Measurements from ENCODE around the gene KIAA1755.

The KIAA1755 gene

GRCh38 chr20:38184101-38184500 is 76.4 kb downstream of the KIAA1755 start:
- Histone ChIP-seq H3K27ac (ENCODE audit: low read length) (no peak overlapping the region), H3K4me3 (ENCODE audit: low read depth in 1 of 2, low read length in 2 of 2) (no peak overlapping the region), H3K36me3 (ENCODE audit: control insufficient read depth in 1 of 2, insufficient read depth in 2 of 2, low read length in 2 of 2) (no peaks in the 10 kb centered on the region), H3K9me3 (ENCODE audit: control insufficient read depth in 1 of 2, low read length in 2 of 2) (peaks cover 0 to 3% of the 10 kb centered on the region in 2 donors), H3K4me1 (ENCODE audit: control insufficient read depth in 1 of 2, insufficient read depth in 2 of 2, low read length in 2 of 2) (no peaks in the 10 kb centered on the region), H3K27me3 (ENCODE audit: low read depth, low read length) (no peaks in the 10 kb centered on the region)

- Histone ChIP-seq H3K4me3 (ENCODE audit: low read depth in 1 of 2, low read length in 2 of 2) (no peak overlapping the region), H3K9me3 (ENCODE audit: control insufficient read depth in 1 of 2, low read length in 2 of 2) (peaks cover 0 to 3% of the 10 kb centered on the region in 2 donors), H3K4me1 (ENCODE audit: control insufficient read depth in 1 of 2, insufficient read depth in 2 of 2, low read length in 2 of 2) (no peaks in the 10 kb centered on the region), H3K36me3 (ENCODE audit: control insufficient read depth in 1 of 2, insufficient read depth in 2 of 2, low read length in 2 of 2) (no peaks in the 10 kb centered on the region), H3K27me3 (ENCODE audit: low read depth, low read length) (no peaks in the 10 kb centered on the region), H3K27ac (ENCODE audit: low read length) (no peak overlapping the region)
Measured at GRCh38 chr20:38181971-38182370, 78.6 kb downstream of the KIAA1755 start.

- Histone ChIP-seq H3K27ac (ENCODE audit: low read length) (no peak overlapping the region), H3K36me3 (ENCODE audit: control insufficient read depth in 1 of 2, insufficient read depth in 2 of 2, low read length in 2 of 2) (no peaks in the 10 kb centered on the region), H3K9me3 (ENCODE audit: control insufficient read depth in 1 of 2, low read length in 2 of 2) (peaks cover 0 to 3% of the 10 kb centered on the region in 2 donors), H3K4me1 (ENCODE audit: control insufficient read depth in 1 of 2, insufficient read depth in 2 of 2, low read length in 2 of 2) (no peaks in the 10 kb centered on the region), H3K4me3 (ENCODE audit: low read depth in 1 of 2, low read length in 2 of 2) (no peak overlapping the region), H3K27me3 (ENCODE audit: low read depth, low read length) (no peaks in the 10 kb centered on the region)
Measured at GRCh38 chr20:38181207-38181801, 79.2 kb downstream of the KIAA1755 start.

GRCh38 chr20:38180781-38181180 is 79.8 kb downstream of the KIAA1755 start:
- no peaks in the 10 kb centered on the region for H3K4me1 ChIP-seq (ENCODE audit: control insufficient read depth in 1 of 2, insufficient read depth in 2 of 2, low read length in 2 of 2)
- no peak overlapping the region for H3K4me3 ChIP-seq (ENCODE audit: low read depth in 1 of 2, low read length in 2 of 2)
- no peaks in the 10 kb centered on the region for H3K36me3 ChIP-seq (ENCODE audit: control insufficient read depth in 1 of 2, insufficient read depth in 2 of 2, low read length in 2 of 2)
- H3K27me3 ChIP-seq (ENCODE audit: low read depth, low read length), result no peaks in the 10 kb centered on the region
- no peak overlapping the region for H3K27ac ChIP-seq (ENCODE audit: low read length)
- peaks cover 0 to 3% of the 10 kb centered on the region in 2 donors for H3K9me3 ChIP-seq (ENCODE audit: control insufficient read depth in 1 of 2, low read length in 2 of 2)

GRCh38 chr20:38179846-38180245 is 80.7 kb downstream of the KIAA1755 start:
- H3K9me3 ChIP-seq (ENCODE audit: control insufficient read depth in 1 of 2, low read length in 2 of 2), result peaks cover 0 to 3% of the 10 kb centered on the region in 2 donors
- H3K4me3 ChIP-seq (ENCODE audit: low read depth in 1 of 2, low read length in 2 of 2), result no peak overlapping the region
- no peaks in the 10 kb centered on the region for H3K36me3 ChIP-seq (ENCODE audit: control insufficient read depth in 1 of 2, insufficient read depth in 2 of 2, low read length in 2 of 2)
- no peaks in the 10 kb centered on the region for H3K4me1 ChIP-seq (ENCODE audit: control insufficient read depth in 1 of 2, insufficient read depth in 2 of 2, low read length in 2 of 2)
- H3K27me3 ChIP-seq (ENCODE audit: low read depth, low read length), result no peaks in the 10 kb centered on the region
- no peak overlapping the region for H3K27ac ChIP-seq (ENCODE audit: low read length)

GRCh38 chr20:38178581-38178980 is 82.0 kb downstream of the KIAA1755 start:
- Histone ChIP-seq H3K36me3 (ENCODE audit: control insufficient read depth in 1 of 2, insufficient read depth in 2 of 2, low read length in 2 of 2) (no peaks in the 10 kb centered on the region), H3K27me3 (ENCODE audit: low read depth, low read length) (no peaks in the 10 kb centered on the region), H3K4me3 (ENCODE audit: low read depth in 1 of 2, low read length in 2 of 2) (no peak overlapping the region), H3K9me3 (ENCODE audit: control insufficient read depth in 1 of 2, low read length in 2 of 2) (peaks cover 0 to 3% of the 10 kb centered on the region in 2 donors), H3K27ac (ENCODE audit: low read length) (no peak overlapping the region), H3K4me1 (ENCODE audit: control insufficient read depth in 1 of 2, insufficient read depth in 2 of 2, low read length in 2 of 2) (no peaks in the 10 kb centered on the region)

GRCh38 chr20:38178065-38178491 is 82.5 kb downstream of the KIAA1755 start:
- no peaks in the 10 kb centered on the region for H3K4me1 ChIP-seq (ENCODE audit: control insufficient read depth in 1 of 2, insufficient read depth in 2 of 2, low read length in 2 of 2)
- H3K4me3 ChIP-seq (ENCODE audit: low read depth in 1 of 2, low read length in 2 of 2), result no peak overlapping the region
- H3K36me3 ChIP-seq (ENCODE audit: control insufficient read depth in 1 of 2, insufficient read depth in 2 of 2, low read length in 2 of 2), result no peaks in the 10 kb centered on the region
- H3K9me3 ChIP-seq (ENCODE audit: control insufficient read depth in 1 of 2, low read length in 2 of 2), result peaks cover 0 to 3% of the 10 kb centered on the region in 2 donors
- no peaks in the 10 kb centered on the region for H3K27me3 ChIP-seq (ENCODE audit: low read depth, low read length)
- H3K27ac ChIP-seq (ENCODE audit: low read length), result no peak overlapping the region

- H3K36me3 ChIP-seq (ENCODE audit: control insufficient read depth in 1 of 2, insufficient read depth in 2 of 2, low read length in 2 of 2), result no peaks in the 10 kb centered on the region
- H3K9me3 ChIP-seq (ENCODE audit: control insufficient read depth in 1 of 2, low read length in 2 of 2), result peaks cover 0 to 3% of the 10 kb centered on the region in 2 donors
- no peaks in the 10 kb centered on the region for H3K4me1 ChIP-seq (ENCODE audit: control insufficient read depth in 1 of 2, insufficient read depth in 2 of 2, low read length in 2 of 2)
- no peak overlapping the region for H3K27ac ChIP-seq (ENCODE audit: low read length)
- H3K27me3 ChIP-seq (ENCODE audit: low read depth, low read length), result no peaks in the 10 kb centered on the region
- H3K4me3 ChIP-seq (ENCODE audit: low read depth in 1 of 2, low read length in 2 of 2), result no peak overlapping the region
Measured at GRCh38 chr20:38177201-38177600, 83.3 kb downstream of the KIAA1755 start.

- Histone ChIP-seq H3K27ac (ENCODE audit: low read length) (no peak overlapping the region), H3K36me3 (ENCODE audit: control insufficient read depth in 1 of 2, insufficient read depth in 2 of 2, low read length in 2 of 2) (no peaks in the 10 kb centered on the region), H3K4me1 (ENCODE audit: control insufficient read depth in 1 of 2, insufficient read depth in 2 of 2, low read length in 2 of 2) (no peaks in the 10 kb centered on the region), H3K4me3 (ENCODE audit: low read depth in 1 of 2, low read length in 2 of 2) (no peak overlapping the region), H3K9me3 (ENCODE audit: control insufficient read depth in 1 of 2, low read length in 2 of 2) (no peaks in the 10 kb centered on the region), H3K27me3 (ENCODE audit: low read depth, low read length) (no peaks in the 10 kb centered on the region)
Measured at GRCh38 chr20:38175304-38176180, 85.0 kb downstream of the KIAA1755 start.

- Histone ChIP-seq H3K27me3 (ENCODE audit: low read depth, low read length) (no peaks in the 10 kb centered on the region), H3K4me1 (ENCODE audit: control insufficient read depth in 1 of 2, insufficient read depth in 2 of 2, low read length in 2 of 2) (peaks cover 0 to under 1% of the 10 kb centered on the region in 2 donors), H3K36me3 (ENCODE audit: control insufficient read depth in 1 of 2, insufficient read depth in 2 of 2, low read length in 2 of 2) (no peaks in the 10 kb centered on the region), H3K4me3 (ENCODE audit: low read depth in 1 of 2, low read length in 2 of 2) (no peak overlapping the region), H3K9me3 (ENCODE audit: control insufficient read depth in 1 of 2, low read length in 2 of 2) (no peaks in the 10 kb centered on the region), H3K27ac (ENCODE audit: low read length) (no peak overlapping the region)
Measured at GRCh38 chr20:38173237-38174156, 87.0 kb downstream of the KIAA1755 start.

GRCh38 chr20:38172408-38172807 is 88.1 kb downstream of the KIAA1755 start:
- no peak overlapping the region for H3K27ac ChIP-seq (ENCODE audit: low read length)
- no peaks in the 10 kb centered on the region for H3K36me3 ChIP-seq (ENCODE audit: control insufficient read depth in 1 of 2, insufficient read depth in 2 of 2, low read length in 2 of 2)
- no peaks in the 10 kb centered on the region for H3K27me3 ChIP-seq (ENCODE audit: low read depth, low read length)
- H3K4me1 ChIP-seq (ENCODE audit: control insufficient read depth in 1 of 2, insufficient read depth in 2 of 2, low read length in 2 of 2), result peaks cover 3 to 5% of the 10 kb centered on the region in 2 donors
- H3K4me3 ChIP-seq (ENCODE audit: low read depth in 1 of 2, low read length in 2 of 2), result no peak overlapping the region
- no peaks in the 10 kb centered on the region for H3K9me3 ChIP-seq (ENCODE audit: control insufficient read depth in 1 of 2, low read length in 2 of 2)

Data from muscle layer of duodenum (tissue), 2 donors.